ENCODE measurements around the gene INPP5D. TPM values are rescaled to one million over a fixed set of nuclear protein-coding genes. Genes with fewer than 3 reads are reported as not detected.

Gene INPP5D
- polyA plus RNA-seq, 1 donor (not counting 4 experiments of a cell fraction or from before 2014, with no cell fraction given): 7.5 TPM

DNA sequence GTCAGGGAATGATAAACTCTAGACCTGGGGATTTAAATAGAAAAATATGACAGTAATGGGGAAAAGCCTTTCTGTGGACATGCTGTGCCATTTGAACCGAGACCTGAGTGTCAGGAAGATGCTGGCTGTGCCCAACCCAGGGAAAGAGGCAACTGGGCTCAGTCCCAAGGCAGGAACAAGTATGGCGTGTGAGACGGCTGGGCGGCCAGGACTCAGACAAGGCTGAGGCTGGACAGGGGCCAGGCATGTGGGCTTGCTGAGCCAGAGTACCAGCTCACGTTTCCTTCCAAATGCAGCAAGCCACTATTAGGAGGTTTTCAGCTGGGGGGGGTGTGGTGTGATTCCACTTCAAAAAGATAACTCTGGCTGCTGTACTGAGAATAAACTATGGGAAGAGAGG, 92.4 kb downstream of the INPP5D start:
- dilution Hi-C loops (cut with MboI; ENCODE audit: extremely low pct_ligation_motif_present, low sequenced_read_pairs): no loop called here
- Histone ChIP-seq H4K20me1 (ENCODE audit: control insufficient read depth, extremely low read depth, insufficient read depth, low read length) (no peaks in the 10 kb centered on the region), H3K27me3 (ENCODE audit: control insufficient read depth, extremely low read depth, insufficient read depth, low read length) (no peaks in the 10 kb centered on the region), H3K4me1 (ENCODE audit: control insufficient read depth, extremely low read depth, insufficient read depth, low read length) (no peaks in the 10 kb centered on the region), H2AFZ (ENCODE audit: control insufficient read depth, low read length) (no peak overlapping the region), H3K36me3 (ENCODE audit: control insufficient read depth in 2 of 2, extremely low read depth in 1 of 2, insufficient read depth in 2 of 2, low read length in 2 of 2) (peaks cover 7 to 14% of the 10 kb centered on the region in 2 experiments), H3K79me2 (ENCODE audit: control insufficient read depth, insufficient read depth, low read length) (no peaks in the 10 kb centered on the region), H3K4me2 (ENCODE audit: control insufficient read depth, extremely low read depth, insufficient read depth, low read depth, low read length) (no peak overlapping the region), H3K27ac (ENCODE audit: control insufficient read depth, insufficient read depth, low read length) (no peak overlapping the region), H3K9me3 (ENCODE audit: control insufficient read depth, low read depth, low read length) (no peaks in the 10 kb centered on the region), H3K4me3 (ENCODE audit: control insufficient read depth in 2 of 3, extremely low read depth in 1 of 3, insufficient read depth in 2 of 3, low read depth in 1 of 3, low read length in 3 of 3) (no peak overlapping the region), H3K9me1 (ENCODE audit: control insufficient read depth, extremely low read depth, insufficient read depth, low read length) (no peaks in the 10 kb centered on the region), H3K9ac (ENCODE audit: control insufficient read depth, extremely low read depth, insufficient read depth, low read length) (no peak overlapping the region)
- FAIRE-seq: no peak
- TF ChIP-seq EZH2 (IDR thresholded peaks at IDR 0.05; ENCODE audit: low read length): no peak
- TF ChIP-seq, protein P1, sequence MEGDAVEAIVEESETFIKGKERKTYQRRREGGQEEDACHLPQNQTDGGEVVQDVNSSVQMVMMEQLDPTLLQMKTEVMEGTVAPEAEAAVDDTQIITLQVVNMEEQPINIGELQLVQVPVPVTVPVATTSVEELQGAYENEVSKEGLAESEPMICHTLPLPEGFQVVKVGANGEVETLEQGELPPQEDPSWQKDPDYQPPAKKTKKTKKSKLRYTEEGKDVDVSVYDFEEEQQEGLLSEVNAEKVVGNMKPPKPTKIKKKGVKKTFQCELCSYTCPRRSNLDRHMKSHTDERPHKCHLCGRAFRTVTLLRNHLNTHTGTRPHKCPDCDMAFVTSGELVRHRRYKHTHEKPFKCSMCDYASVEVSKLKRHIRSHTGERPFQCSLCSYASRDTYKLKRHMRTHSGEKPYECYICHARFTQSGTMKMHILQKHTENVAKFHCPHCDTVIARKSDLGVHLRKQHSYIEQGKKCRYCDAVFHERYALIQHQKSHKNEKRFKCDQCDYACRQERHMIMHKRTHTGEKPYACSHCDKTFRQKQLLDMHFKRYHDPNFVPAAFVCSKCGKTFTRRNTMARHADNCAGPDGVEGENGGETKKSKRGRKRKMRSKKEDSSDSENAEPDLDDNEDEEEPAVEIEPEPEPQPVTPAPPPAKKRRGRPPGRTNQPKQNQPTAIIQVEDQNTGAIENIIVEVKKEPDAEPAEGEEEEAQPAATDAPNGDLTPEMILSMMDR (optimal IDR thresholded peaks at IDR 0.05 in 1 of 3, IDR thresholded peaks at IDR 0.05 in 1 of 3, conservative IDR thresholded peaks at IDR 0.05 in 1 of 3; ENCODE audit: extremely low read depth in 1 of 3, insufficient read depth in 2 of 3, low read length in 3 of 3): no peak
- DNase-seq (ENCODE audit: low read depth, low spot score): no peak

- Histone ChIP-seq H2AFZ (ENCODE audit: control insufficient read depth, low read length) (no peak overlapping the region), H3K27ac (ENCODE audit: control insufficient read depth, insufficient read depth, low read length) (no peak overlapping the region), H4K20me1 (ENCODE audit: control insufficient read depth, extremely low read depth, insufficient read depth, low read length) (no peaks in the 10 kb centered on the region), H3K9me1 (ENCODE audit: control insufficient read depth, extremely low read depth, insufficient read depth, low read length) (no peaks in the 10 kb centered on the region), H3K9ac (ENCODE audit: control insufficient read depth, extremely low read depth, insufficient read depth, low read length) (no peak overlapping the region), H3K79me2 (ENCODE audit: control insufficient read depth, insufficient read depth, low read length) (no peaks in the 10 kb centered on the region), H3K9me3 (ENCODE audit: control insufficient read depth, low read depth, low read length) (no peaks in the 10 kb centered on the region), H3K4me3 (ENCODE audit: control insufficient read depth in 2 of 3, extremely low read depth in 1 of 3, insufficient read depth in 2 of 3, low read depth in 1 of 3, low read length in 3 of 3) (no peak overlapping the region), H3K4me2 (ENCODE audit: control insufficient read depth, extremely low read depth, insufficient read depth, low read depth, low read length) (no peak overlapping the region), H3K4me1 (ENCODE audit: control insufficient read depth, extremely low read depth, insufficient read depth, low read length) (no peaks in the 10 kb centered on the region), H3K27me3 (ENCODE audit: control insufficient read depth, extremely low read depth, insufficient read depth, low read length) (no peaks in the 10 kb centered on the region), H3K36me3 (ENCODE audit: control insufficient read depth in 2 of 2, extremely low read depth in 1 of 2, insufficient read depth in 2 of 2, low read length in 2 of 2) (peaks cover 4 to 17% of the 10 kb centered on the region in 2 experiments)
- dilution Hi-C loops (cut with MboI; ENCODE audit: extremely low pct_ligation_motif_present, low sequenced_read_pairs): no loop called here
- DNase-seq (ENCODE audit: low read depth, low spot score) (no peak), FAIRE-seq (no peak)
- no peak for TF ChIP-seq EZH2 (IDR thresholded peaks at IDR 0.05; ENCODE audit: low read length)
- TF ChIP-seq, protein P1 (optimal IDR thresholded peaks at IDR 0.05 in 1 of 3, IDR thresholded peaks at IDR 0.05 in 1 of 3, conservative IDR thresholded peaks at IDR 0.05 in 1 of 3; ENCODE audit: extremely low read depth in 1 of 3, insufficient read depth in 2 of 3, low read length in 3 of 3): no peak
These were observed 93.1 kb downstream of the INPP5D start for GRCh38 chr2:233153146-233153798.
